K562 (cell line): Measurements from ENCODE around the gene SELENOM. TPM values are rescaled to one million over a fixed set of nuclear protein-coding genes. Genes with fewer than 3 reads are reported as not detected.

Experiments used
- ATAC-seq: fragments of 200-7000 bp; cut with Tn5 transposase; 3 replicates; pipeline ENCODE4 v1.9.1; 2020; ENCODE audit warnings: moderate library complexity
- BruUV-seq: library from RNA; stranded (reverse); fragments of 400-500 nt; replicated peaks from 2 replicates; lab custom pipeline; 2021; lab: Mats Ljungman, UMichigan
- CTCF ChIA-PET: fragments of 300-600 bp; formaldehyde crosslinking; extraction: SDS; loops from one replicate; lab custom pipeline; 2021; ENCODE audit warnings: low intra/inter-chr PET ratio; lab: Yijun Ruan, JAX
- POLR2A ChIA-PET: fragments of 300-600, 350-650 bp; sonication (Branson Sonifier 250); formaldehyde crosslinking; extraction: SDS; loops from one replicate; lab custom pipeline; 2021; ENCODE audit warnings: antibody characterized with exemption, inconsistent platforms; lab: Yijun Ruan, JAX
- DNase-seq, 4 experiments: peaks; one replicate each; pipeline versions ENCODE4 v3.0.0 to v3.0.0-alpha.2; 2011 to 2018; ENCODE audit warnings: low spot score in 3 of 4, mixed read lengths in 3 of 4; ENCODE audit errors: extremely low read depth in 1 of 4
- FAIRE-seq: peaks from 2 replicates; lab custom pipeline; 2011; peaks lifted over from hg19 to GRCh38; lab: Jason Lieb, UNC
- H2AFZ ChIP-seq: 2 replicates; pipeline ENCODE4 v1.6.0; 2011; ENCODE audit warnings: low read depth, low read length, control low read depth, inconsistent platforms
- H3K27ac ChIP-seq: fragments of 200-600 bp; 3 replicates; pipeline ENCODE4 v1.8.0; 2011; ENCODE audit warnings: low read depth, mild to moderate bottlenecking, control low read depth, inconsistent platforms, low read length, moderate library complexity, mixed read lengths; ENCODE audit errors: extremely low read depth
- H3K27me3 ChIP-seq, 2 experiments: fragments of 300-600 bp in 1 of 2; 2 replicates in 1 of 2; 3 replicates in 1 of 2; pipeline versions ENCODE4 v1.6.0 to v1.8.0; 2011; ENCODE audit warnings: inconsistent platforms in 2 of 2, low read length in 2 of 2, mild to moderate bottlenecking in 1 of 2, mixed read lengths in 1 of 2, moderate library complexity in 1 of 2; ENCODE audit not compliant: control insufficient read depth in 2 of 2, insufficient read depth in 2 of 2
- H3K36me3 ChIP-seq: fragments of 300-600 bp; 3 replicates; pipeline ENCODE4 v1.8.0; 2011; ENCODE audit warnings: mild to moderate bottlenecking, low read length, inconsistent platforms; ENCODE audit not compliant: control insufficient read depth, insufficient read depth
- H3K4me1 ChIP-seq, 2 experiments: fragments of 200-600 bp in 1 of 2; replicated peaks in 1 of 2; 2 replicates in 1 of 2; 3 replicates in 1 of 2; pipeline versions ENCODE4 v1.5.1 to v1.8.0; 2011; ENCODE audit warnings: inconsistent platforms in 2 of 2, low read length in 2 of 2, mild to moderate bottlenecking in 1 of 2, mixed read lengths in 1 of 2, moderate library complexity in 1 of 2; ENCODE audit not compliant: control insufficient read depth in 2 of 2, insufficient read depth in 2 of 2
- H3K4me2 ChIP-seq: 2 replicates; pipeline ENCODE4 v1.6.1; 2011; ENCODE audit warnings: low read length, control low read depth, inconsistent platforms, mixed read lengths; ENCODE audit not compliant: insufficient read depth
- H3K4me3 ChIP-seq: fragments of 200-600 bp; sonication (generic), shearing (Covaris generic); 2 replicates; pipeline ENCODE4 v1.5.1; 2016; ENCODE audit warnings: control low read depth, inconsistent platforms
- H3K79me2 ChIP-seq: fragments of 200-600 bp; 3 replicates; pipeline ENCODE4 v1.8.0; 2011; ENCODE audit warnings: low read length, inconsistent platforms; ENCODE audit not compliant: control insufficient read depth, insufficient read depth
- H3K9ac ChIP-seq, 2 experiments: 2 replicates each; pipeline versions ENCODE4 v1.6.0 to v1.6.1; 2011; ENCODE audit warnings: low read depth in 2 of 2, low read length in 2 of 2, control low read depth in 1 of 2, inconsistent platforms in 1 of 2, mild to moderate bottlenecking in 1 of 2, mixed read lengths in 1 of 2; ENCODE audit not compliant: insufficient read depth in 1 of 2
- H3K9me1 ChIP-seq: one replicate; pipeline ENCODE4 v1.6.0; 2011; ENCODE audit warnings: inconsistent platforms, mild to moderate bottlenecking, low read length, moderate library complexity; ENCODE audit not compliant: control insufficient read depth, insufficient read depth
- H3K9me3 ChIP-seq: replicated peaks from 2 replicates; pipeline ENCODE4 v1.5.1; 2011; ENCODE audit warnings: low read depth, low read length, inconsistent platforms; ENCODE audit not compliant: control insufficient read depth, insufficient read depth
- H4K20me1 ChIP-seq: replicated peaks from 2 replicates; pipeline ENCODE4 v1.6.1; 2011; ENCODE audit warnings: low read length, inconsistent platforms, mixed read lengths; ENCODE audit not compliant: control insufficient read depth, insufficient read depth
- ADNP ChIP-seq: fragments of 200-800 bp; sonication (Bioruptor generic); IDR thresholded peaks from 2 replicates; pipeline ENCODE4 v1.6.1; 2016; ENCODE audit warnings: missing genetic modification characterization, missing compliant biosample characterization
- FOS ChIP-seq: IDR thresholded peaks from 3 replicates; pipeline ENCODE4 v1.6.1; 2011; ENCODE audit not compliant: insufficient read length; ENCODE audit errors: extremely low read depth
- FOXA1 ChIP-seq: fragments of 450-650 bp; IDR thresholded peaks from 2 replicates; pipeline ENCODE4 v1.6.1; 2016; ENCODE audit warnings: mild to moderate bottlenecking, borderline replicate concordance
- ILF3 ChIP-seq: fragments of 450-650 bp; IDR thresholded peaks from 2 replicates; pipeline ENCODE4 v1.6.1; 2018; ENCODE audit warnings: antibody characterized with exemption, mild to moderate bottlenecking, moderate library complexity, borderline replicate concordance
- PHF21A ChIP-seq: fragments of 450-650 bp; IDR thresholded peaks from 2 replicates; pipeline ENCODE4 v1.6.1; 2017; ENCODE audit warnings: low read depth, borderline replicate concordance
- PPARD ChIP-seq: fragments of 250-450 bp; sonication (Bioruptor Pico); IDR thresholded peaks from 2 replicates; pipeline ENCODE4 v1.8.0; 2022; ENCODE audit warnings: inconsistent platforms, mild to moderate bottlenecking, moderate library complexity
- SNRNP70 ChIP-seq: fragments of 200-400 bp; formaldehyde crosslinking; optimal IDR thresholded peaks from 2 replicates; pipeline ENCODE3; 2017; ENCODE audit warnings: low read depth, low read length
- SREBF2 ChIP-seq: sonication (generic); formaldehyde crosslinking; IDR thresholded peaks from 2 replicates; pipeline ENCODE4 v1.4.0; 2020; ENCODE audit warnings: mild to moderate bottlenecking, missing genetic modification reagents
- TBL1XR1 ChIP-seq, 2 experiments: IDR thresholded peaks; 2 replicates each; pipeline ENCODE4 v1.6.1; 2012; ENCODE audit warnings: improper control_type of control experiment in 2 of 2, low read length in 2 of 2, mild to moderate bottlenecking in 1 of 2
- WGBS: fragments of 100-300 bp; shearing (Covaris generic); methylation state at CpG from one replicate; pipeline ENCODE4 v1.1.6; 2016; ENCODE audit warnings: low coverage, mixed read lengths; ENCODE audit not compliant: insufficient coverage; ENCODE audit errors: missing lambda C conversion rate; 5-methylcytosine and 5-hydroxymethylcytosine counted together
- in situ Hi-C: fragments of 300-500 bp; cut with MboI; formaldehyde crosslinking; loops from 4 replicates; pipeline ENCODE4 v1.15.0; 2018; ENCODE audit warnings: inconsistent platforms, mixed read lengths
- intact Hi-C: fragments of 100-400 bp; cut with micrococcal nuclease; formaldehyde crosslinking; loops from 2 replicates; pipeline ENCODE4 v1.14.2; 2022
- polyA plus RNA-seq, 8 experiments: library from polyadenylated mRNA; depleted of rRNA in 4 of 8; stranded (reverse) in 5 of 8; unstranded in 3 of 8; fragments of >200 nt; fragmentation: Nextera tagmentation in 2 of 8; fragmentation: Illumina TruSeq in 1 of 8; extraction: Ambion mirVana in 2 of 8; extraction: Trizol in 1 of 8; gene quantifications; 2 replicates each; pipeline versions ENCODE4 v1.2.1 to v1.2.3, GENCODE V29; 2011 to 2014; ENCODE audit warnings: inconsistent platforms in 1 of 8, missing spikeins in 1 of 8
- total RNA-seq, 7 experiments: library from RNA; depleted of rRNA in 6 of 7; stranded (reverse); fragments of >200 nt in 6 of 7; fragmentation: Illumina TruSeq in 2 of 7; extraction: Trizol in 2 of 7; gene quantifications; 2 replicates each; pipeline versions ENCODE4 v1.2.1 to v1.2.3, GENCODE V29; 2011 to 2021; ENCODE audit warnings: low replicate concordance in 1 of 7
- TF ChIP-seq, protein P1 (sequence below): IDR thresholded peaks from 3 replicates; pipeline ENCODE4 v1.6.1; 2011; ENCODE audit warnings: borderline replicate concordance, mild to moderate bottlenecking, moderate library complexity; ENCODE audit not compliant: insufficient read length; ENCODE audit errors: extremely low read depth
- TF ChIP-seq, protein P2 (sequence below): fragments of 250-450 bp; sonication (Bioruptor Pico); IDR thresholded peaks from 2 replicates; pipeline ENCODE4 v1.6.1; 2021; ENCODE audit warnings: mild to moderate bottlenecking
- TF ChIP-seq, protein P3 (sequence below): sonication (generic); formaldehyde crosslinking; IDR thresholded peaks from 2 replicates; pipeline ENCODE4 v1.8.0; 2022; ENCODE audit warnings: missing genetic modification reagents, mild to moderate bottlenecking, borderline replicate concordance

The SELENOM gene
- total and polyA plus RNA-seq, 9 of the 15 experiments (the other 6 are each of a cell fraction or from before 2014, with no cell fraction given), result 1.2 to 10.6 (median 3.7) TPM

DNA sequence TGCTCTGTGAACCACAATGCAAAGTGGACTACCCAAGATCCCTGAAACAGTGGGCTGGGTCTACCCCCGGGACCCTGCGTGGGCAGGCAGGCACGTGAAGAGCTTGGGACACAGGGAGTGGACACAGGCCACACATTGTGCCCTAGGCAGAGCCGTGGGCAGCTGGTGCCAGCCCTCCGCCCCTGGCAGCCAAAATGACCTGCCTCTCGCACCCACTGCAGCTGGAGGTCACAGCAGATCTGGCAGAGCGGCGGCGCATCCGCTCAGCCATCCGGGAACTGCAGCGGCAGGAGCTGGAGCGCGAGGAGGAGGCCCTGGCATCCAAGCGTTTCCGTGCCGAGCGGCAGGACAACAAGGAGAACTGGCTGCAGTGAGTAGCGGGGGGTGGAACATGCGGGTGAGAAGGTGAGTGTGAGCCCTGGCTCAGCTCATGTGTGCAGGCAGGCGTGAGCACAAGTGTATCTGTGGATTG lies 19.6 kb downstream of the SELENOM start:
- ChIA-PET POLR2A (interaction anchor here (0.6 kb wide), 1 partner anchor 175 kb away, joined by 3 read pairs; no protein-coding TSS in a partner anchor), CTCF (interaction anchor here (4.0 kb wide), 1 partner anchor 140 kb away, joined by 21 read pairs; no protein-coding TSS in a partner anchor)
- H3K9ac ChIP-seq, result no peak overlapping the region; a peak in 1 of 4 replicates
- H3K9me3 ChIP-seq, result no peaks in the 10 kb centered on the region
- H3K27ac ChIP-seq, result no peak overlapping the region
- DNase-seq (no peak), FAIRE-seq (no peak), ATAC-seq (no peak)
- BruUV-seq, result no TSS peak
- in situ Hi-C loops (loop anchor here (5.0 to 10.0 kb wide), 2 partner anchors 135 to 323 kb away; no protein-coding TSS in a partner anchor), intact Hi-C loops (no loop called here)
- peaks cover 19% of the 10 kb centered on the region for H3K79me2 ChIP-seq
- TF ChIP-seq SREBF2 (CRISPR knock-in tag) (no peak), ADNP (tag) (no peak), ILF3 (no peak), FOS (no peak), PPARD (CRISPR knock-in tag) (no peak), PHF21A (no peak), TBL1XR1 (IDR thresholded peaks at IDR 0.05; ENCODE audit: low read length in 2 of 2) (no peak), SNRNP70 (no peak), FOXA1 (no peak)
- TF ChIP-seq, protein P1, sequence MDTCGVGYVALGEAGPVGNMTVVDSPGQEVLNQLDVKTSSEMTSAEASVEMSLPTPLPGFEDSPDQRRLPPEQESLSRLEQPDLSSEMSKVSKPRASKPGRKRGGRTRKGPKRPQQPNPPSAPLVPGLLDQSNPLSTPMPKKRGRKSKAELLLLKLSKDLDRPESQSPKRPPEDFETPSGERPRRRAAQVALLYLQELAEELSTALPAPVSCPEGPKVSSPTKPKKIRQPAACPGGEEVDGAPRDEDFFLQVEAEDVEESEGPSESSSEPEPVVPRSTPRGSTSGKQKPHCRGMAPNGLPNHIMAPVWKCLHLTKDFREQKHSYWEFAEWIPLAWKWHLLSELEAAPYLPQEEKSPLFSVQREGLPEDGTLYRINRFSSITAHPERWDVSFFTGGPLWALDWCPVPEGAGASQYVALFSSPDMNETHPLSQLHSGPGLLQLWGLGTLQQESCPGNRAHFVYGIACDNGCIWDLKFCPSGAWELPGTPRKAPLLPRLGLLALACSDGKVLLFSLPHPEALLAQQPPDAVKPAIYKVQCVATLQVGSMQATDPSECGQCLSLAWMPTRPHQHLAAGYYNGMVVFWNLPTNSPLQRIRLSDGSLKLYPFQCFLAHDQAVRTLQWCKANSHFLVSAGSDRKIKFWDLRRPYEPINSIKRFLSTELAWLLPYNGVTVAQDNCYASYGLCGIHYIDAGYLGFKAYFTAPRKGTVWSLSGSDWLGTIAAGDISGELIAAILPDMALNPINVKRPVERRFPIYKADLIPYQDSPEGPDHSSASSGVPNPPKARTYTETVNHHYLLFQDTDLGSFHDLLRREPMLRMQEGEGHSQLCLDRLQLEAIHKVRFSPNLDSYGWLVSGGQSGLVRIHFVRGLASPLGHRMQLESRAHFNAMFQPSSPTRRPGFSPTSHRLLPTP, result no peak
- TF ChIP-seq, protein P2, sequence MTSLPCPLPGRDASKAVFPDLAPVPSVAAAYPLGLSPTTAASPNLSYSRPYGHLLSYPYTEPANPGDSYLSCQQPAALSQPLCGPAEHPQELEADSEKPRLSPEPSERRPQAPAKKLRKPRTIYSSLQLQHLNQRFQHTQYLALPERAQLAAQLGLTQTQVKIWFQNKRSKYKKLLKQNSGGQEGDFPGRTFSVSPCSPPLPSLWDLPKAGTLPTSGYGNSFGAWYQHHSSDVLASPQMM (CRISPR knock-in tag), result no peak
- TF ChIP-seq, protein P3, sequence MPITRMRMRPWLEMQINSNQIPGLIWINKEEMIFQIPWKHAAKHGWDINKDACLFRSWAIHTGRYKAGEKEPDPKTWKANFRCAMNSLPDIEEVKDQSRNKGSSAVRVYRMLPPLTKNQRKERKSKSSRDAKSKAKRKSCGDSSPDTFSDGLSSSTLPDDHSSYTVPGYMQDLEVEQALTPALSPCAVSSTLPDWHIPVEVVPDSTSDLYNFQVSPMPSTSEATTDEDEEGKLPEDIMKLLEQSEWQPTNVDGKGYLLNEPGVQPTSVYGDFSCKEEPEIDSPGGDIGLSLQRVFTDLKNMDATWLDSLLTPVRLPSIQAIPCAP (CRISPR knock-in tag), result no peak
- H3K4me3 ChIP-seq, result no peak overlapping the region
- H3K4me1 ChIP-seq, result peaks cover 25 to 64% of the 10 kb centered on the region in 2 experiments; a peak in 4 of 5 replicates
- WGBS, result 87% methylated on average over 7 of the region's 21 CpGs
- no peaks in the 10 kb centered on the region for H3K27me3 ChIP-seq
- peaks cover 5% of the 10 kb centered on the region for H3K9me1 ChIP-seq
- H2AFZ ChIP-seq, result no peak overlapping the region
- no peaks in the 10 kb centered on the region for H4K20me1 ChIP-seq
- peaks cover 31% of the 10 kb centered on the region; the same call in 2 of the 3 replicates for H3K36me3 ChIP-seq
- no peak overlapping the region for H3K4me2 ChIP-seq
